ENCODE results near the gene ABL2.

GRCh38 chr1:179187043-179187442 lies 42.4 kb downstream of the ABL2 start:
- TF ChIP-seq POLR2AphosphoS5 (IDR thresholded peaks at IDR 0.05; ENCODE audit: low read depth, low read length) (no peak), POLR2A (IDR thresholded peaks at IDR 0.05; ENCODE audit: low read depth, low read length) (no peak), SPI1 (IDR thresholded peaks at IDR 0.05; ENCODE audit: low read depth, low read length) (no peak)

All from GM12891 (cell line).